GM20431 (cell line): ENCODE measurements around the gene OXCT2.
"Not testable (repeated sequence)": the region's sequence is repeated elsewhere in the genome, so short reads cannot be mapped to it uniquely, and the experiment has no call there.

Experiments
- in situ Hi-C: fragments of 300-500 bp; cut with MseI, MboI; formaldehyde crosslinking; loops from one replicate; pipeline ENCODE4 v1.15.0; 2020; ENCODE audit warnings: low sequenced_read_pairs; ENCODE audit not compliant: unreplicated experiment

The OXCT2 gene

DNA sequence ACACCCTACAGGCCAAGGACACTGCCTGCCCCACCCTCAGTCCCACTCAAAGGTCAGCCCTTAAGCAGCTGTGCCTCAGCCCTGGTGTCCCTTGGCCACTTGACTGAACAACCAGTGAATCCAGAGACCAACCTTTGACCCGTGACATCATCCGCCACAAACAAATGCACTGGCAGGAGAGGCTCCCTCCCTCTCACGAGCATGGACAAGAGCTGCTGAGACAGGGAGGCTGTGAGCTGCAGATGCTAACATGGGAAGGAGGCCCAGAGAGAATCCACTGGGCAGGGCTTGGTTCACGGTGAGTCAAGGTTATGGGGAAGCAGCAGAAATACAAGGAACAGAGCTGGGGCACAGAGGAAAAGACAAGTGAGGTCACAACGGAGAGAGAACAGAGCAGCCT is 4.7 kb downstream of the OXCT2 start:
- in situ Hi-C loops: not testable (repeated sequence)

- in situ Hi-C loops: not testable (repeated sequence)
Observed at GRCh38 chr1:39764512-39764911, 6.6 kb downstream of the OXCT2 start.

- in situ Hi-C loops: not testable (repeated sequence)
Observed at GRCh38 chr1:39763619-39764374, 7.4 kb downstream of the OXCT2 start.

DNA sequence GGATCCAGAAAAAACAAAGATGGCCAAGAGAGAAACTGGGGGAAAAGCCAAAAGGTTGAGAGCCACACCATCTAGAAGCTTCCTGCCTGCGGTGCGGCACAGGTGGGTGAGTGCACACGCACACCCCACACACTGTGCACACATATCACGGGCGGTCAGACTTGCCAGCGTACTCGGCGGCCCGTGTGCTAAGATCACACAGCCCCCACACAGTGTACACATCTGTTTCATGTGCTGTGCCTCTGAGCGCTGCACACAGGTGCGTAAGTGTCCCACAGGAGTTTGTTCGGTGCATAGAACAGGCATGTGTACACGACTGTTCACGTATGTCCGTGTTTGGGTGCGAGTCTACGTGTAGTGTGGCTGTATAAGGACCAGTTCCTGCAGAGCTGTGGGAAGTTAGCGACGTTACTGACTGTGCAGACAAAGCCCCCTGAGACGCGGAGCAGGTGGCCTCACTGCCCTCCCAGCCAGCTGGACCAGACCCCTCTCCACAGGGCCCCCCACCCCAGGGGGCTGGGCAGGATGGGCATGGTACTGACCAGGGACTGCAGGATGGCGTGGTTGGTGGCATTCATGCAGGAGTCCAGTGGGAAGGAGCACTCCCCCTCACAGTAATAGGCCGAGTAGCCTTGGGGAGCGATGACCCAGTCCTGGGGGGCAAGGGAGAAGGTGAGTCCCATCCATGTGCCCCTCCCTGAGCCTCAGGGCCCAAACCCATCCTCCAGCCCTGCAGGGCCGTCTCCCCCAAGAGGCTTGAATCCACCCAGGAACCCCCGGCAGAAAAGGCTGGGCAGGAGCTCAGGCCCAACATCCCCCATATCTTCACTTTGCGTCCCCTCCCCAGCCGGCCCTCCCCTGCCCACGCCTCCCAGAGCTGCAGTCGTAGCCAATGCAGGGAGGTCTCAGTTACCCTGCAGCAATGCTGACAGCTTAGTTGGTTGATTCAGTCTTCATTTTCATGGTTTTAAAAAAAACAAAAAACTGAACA is 8.3 kb downstream of the OXCT2 start:
- in situ Hi-C loops: no loop called here

DNA sequence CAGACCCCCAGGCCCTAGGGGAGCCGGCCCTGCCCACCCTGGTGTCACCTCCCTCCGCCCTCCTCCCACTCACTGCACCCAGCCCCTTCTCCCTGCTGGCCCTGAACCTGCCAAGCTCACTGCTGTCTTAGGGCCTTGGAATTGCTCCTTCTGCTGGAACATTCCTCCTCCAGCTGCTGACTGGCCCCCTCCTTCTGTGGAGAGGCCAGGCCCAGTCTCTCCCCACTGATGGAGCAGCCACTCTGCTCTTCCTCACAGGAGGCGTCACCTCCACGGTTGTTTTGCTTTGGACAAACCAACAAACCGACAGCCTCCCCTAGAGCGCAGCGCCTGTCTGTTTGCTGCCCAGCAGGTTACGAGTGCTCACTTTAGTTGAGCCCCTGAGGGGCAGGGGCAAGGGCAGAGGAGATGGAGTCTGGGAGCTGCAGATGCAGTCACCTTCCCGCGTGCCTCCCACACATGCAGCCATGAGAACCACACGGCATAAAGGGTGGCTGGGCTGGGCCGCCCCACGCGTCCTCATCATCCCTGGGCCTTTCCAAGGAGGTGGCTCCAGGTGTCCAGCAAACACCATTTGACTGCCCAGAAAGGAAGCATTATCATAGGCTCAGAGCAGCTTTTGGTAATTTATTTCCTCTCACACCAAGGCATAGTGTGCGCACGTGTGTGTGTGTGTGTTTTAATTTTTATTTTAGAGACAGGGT is 9.4 kb downstream of the OXCT2 start:
- in situ Hi-C loops: no loop called here

- in situ Hi-C loops: no loop called here
Observed at GRCh38 chr1:39761016-39761415, 10.1 kb downstream of the OXCT2 start.

DNA sequence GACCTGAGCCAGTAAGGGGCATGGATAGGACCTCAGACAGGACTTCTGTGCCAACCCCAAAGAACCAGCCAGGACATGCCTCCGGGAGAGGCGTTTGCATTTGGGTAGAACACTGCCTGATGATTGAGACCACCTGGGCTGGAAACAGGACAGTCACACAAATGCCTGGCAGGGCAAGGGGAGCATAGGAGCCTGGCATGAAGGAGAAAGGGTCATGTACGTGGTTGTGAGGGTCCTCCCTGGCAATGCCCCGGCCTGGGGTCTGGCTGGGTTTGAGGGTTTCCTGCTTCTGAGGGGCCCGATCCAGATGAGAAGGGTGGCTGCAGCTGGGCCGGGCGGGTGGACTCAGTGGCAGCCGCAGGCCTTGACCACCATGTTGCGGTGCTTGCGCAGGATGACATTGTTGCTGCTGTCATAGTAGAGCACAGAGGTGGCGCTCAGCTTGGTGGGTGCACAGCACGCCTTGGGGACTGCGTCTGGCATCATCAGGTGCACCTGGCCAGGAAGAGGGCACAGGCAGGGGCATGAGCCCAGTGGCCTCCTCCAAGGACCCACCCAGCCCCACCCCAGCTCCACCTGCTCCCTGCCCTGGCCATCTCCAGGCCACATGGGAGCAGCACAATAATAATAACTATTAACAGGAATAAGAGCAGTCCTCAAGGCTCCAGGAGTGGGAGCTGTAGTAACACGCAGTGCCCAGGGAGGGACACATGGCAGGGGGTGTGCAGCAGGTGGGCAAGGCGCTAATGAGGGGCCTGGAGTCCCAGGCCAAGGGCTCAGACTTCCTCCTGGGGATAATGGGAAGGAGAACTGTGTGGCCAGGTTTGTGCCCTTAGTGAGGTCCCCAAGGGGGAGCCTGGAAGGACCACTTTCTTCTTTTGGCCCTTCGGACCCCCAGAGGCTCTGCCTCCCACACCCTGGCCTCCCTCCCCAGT is 10.8 kb downstream of the OXCT2 start:
- in situ Hi-C loops: no loop called here

- in situ Hi-C loops: no loop called here
Observed at GRCh38 chr1:39759436-39759726, 11.8 kb downstream of the OXCT2 start.

- in situ Hi-C loops: no loop called here
Observed at GRCh38 chr1:39758556-39759435, 12.4 kb downstream of the OXCT2 start.

DNA sequence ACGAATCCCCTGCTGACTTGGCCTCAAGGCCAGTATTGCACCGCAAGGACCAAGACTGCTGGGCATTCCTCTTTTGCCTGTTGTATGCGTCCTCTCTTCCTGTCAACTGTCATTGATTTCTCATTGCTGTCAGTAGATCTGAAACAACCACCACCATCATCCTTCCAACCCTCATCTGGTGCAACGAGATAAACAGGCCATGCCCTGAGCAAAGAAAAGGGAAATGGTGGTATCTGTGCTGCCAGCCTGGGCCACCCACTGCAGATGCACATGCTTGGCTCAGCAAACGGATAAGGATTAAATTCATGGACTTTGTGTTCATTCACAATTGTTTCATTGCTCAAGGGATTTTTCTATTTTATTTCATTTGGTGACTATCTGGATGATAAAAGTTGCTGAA is 13.6 kb downstream of the OXCT2 start:
- in situ Hi-C loops: no loop called here

GRCh38 chr1:39755965-39756659 is 15.0 kb downstream of the OXCT2 start:
- in situ Hi-C loops: no loop called here

DNA sequence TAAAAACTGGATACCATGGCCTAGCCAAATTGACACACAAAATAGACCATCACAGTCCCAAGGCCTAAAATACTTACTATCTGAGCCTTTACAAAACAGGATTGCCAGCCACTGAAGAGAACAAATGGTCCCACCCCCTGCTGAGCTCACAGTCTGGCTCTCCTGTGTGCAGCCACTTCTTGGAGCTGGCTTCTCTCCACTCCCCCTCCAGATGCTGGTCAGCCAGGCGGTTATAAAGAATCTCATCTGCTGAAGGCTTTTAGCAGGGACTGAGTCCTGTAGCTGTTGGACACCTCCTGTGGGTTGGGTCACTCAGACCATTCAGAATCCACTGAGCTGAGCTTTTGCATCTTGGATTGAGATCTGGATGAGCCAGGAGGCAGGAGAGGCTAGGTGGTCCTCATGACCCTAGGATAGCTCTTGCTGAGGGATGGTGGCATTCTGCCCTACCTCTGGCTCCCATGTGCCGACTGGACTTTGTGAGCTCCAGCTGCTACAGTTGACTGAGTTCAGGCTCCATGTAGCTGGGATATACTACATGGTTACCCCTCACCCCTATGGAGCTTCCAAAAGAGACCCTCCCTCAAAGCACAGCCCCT is 16.1 kb downstream of the OXCT2 start:
- in situ Hi-C loops: no loop called here

DNA sequence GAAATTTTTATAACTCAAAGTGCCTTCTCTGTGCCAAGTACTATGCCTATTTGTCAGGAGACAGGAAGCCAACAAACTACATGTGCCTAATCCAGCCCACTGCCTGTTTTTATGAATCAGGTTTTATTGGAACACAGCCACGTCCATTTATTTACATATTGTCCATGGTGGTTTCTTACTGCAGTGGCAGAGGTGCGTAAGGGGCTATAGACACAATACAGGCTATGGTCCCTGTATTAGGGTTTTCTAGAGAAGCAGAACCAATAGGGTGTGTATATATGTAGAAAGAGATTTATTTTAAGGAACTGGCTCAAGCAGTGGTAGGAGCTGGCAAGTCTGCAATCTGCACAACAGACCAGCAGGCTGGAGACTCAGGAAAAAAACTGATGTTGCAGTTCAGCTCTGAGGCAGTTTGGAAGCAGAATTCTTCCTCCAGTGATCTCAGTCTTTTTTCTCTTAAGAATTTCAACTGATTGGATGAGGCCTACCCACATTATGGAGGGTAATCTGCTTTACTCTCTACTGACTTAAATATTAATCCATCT is 17.1 kb downstream of the OXCT2 start:
- in situ Hi-C loops: no loop called here

DNA sequence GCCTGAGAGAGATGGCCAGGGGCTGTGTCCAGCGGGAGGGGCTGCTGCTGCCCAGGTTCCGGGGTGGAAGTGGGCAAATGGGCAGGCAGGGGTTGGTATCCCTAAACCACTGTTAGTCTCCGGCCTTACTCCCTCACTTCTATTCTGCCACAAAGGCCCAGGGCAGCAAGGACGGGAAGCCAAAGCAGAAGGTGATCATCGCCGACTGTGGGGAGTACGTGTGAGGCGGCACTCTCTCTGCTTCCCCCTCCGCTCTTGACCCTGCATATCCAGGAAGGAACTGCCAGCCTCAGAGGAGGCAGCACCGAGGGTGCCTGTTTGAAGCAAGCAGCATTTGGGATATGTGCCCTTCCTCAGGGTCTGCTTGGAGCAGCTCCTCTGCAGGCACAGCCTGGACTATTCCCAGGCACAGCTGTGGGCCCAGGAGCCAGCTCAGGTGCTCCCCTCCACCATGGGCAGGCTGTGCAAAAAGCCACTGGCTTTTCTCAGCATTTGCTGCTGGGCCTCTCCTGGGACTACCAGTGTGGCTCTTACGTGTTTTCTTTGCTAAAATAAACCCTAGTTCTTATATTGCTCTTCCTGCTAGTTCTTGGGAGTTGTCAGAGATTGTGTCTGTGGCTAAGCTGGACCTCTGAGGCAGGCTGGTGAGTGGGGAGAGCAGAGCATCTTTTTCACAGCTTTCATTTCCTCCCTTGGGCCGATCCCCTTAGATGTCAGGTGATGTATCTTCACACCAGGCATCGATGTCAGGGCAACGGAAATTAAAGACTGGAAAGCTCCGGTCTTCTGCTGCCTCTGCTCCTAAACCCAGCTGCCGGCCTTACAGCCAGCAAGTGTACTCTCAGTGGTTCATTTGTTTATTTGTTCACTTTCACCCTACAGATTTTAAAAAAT is 17.8 kb downstream of the OXCT2 start:
- in situ Hi-C loops: no loop called here

- in situ Hi-C loops: no loop called here
Observed at GRCh38 chr1:39752703-39753102, 18.4 kb downstream of the OXCT2 start.

DNA sequence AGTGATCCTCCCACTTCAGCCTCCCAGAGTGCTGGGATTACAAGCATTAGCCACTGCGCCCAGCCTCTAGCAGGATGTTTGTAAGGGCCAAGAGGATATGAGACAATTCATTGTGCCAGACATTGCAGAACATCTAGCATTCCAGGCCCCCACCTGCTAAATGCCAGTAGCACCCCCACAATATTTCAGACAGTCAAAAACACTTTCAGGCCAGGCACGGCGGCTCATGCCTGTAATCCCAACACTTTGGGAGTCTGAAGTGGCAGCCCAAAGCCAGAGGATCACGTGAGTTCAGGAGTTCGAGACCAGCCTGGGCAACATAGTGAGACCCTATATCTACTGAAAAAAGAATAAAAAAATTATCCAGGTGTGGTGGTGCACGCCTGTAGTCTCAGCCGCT is 19.6 kb downstream of the OXCT2 start:
- in situ Hi-C loops: no loop called here
